HepG2 (cell line): ENCODE results near the gene KAZN.

Experiments used
- ARID2 ChIP-seq: sonication (generic); formaldehyde crosslinking; IDR thresholded peaks from 2 replicates; pipeline ENCODE4 v1.8.1; 2022; ENCODE audit warnings: mild to moderate bottlenecking, missing genetic modification reagents, borderline replicate concordance
- CC2D1A ChIP-seq: sonication (generic); formaldehyde crosslinking; IDR thresholded peaks from 2 replicates; pipeline ENCODE4 v1.8.1; 2023; ENCODE audit warnings: mild to moderate bottlenecking, missing genetic modification reagents
- CREB1 ChIP-seq, 2 experiments: fragments of 450-650 bp in 1 of 2; IDR thresholded peaks; 2 replicates each; pipeline ENCODE4 v1.6.1; 2016 to 2017; ENCODE audit warnings: control low read depth in 1 of 2, mild to moderate bottlenecking in 1 of 2, missing compliant biosample characterization in 1 of 2, missing genetic modification characterization in 1 of 2
- ISX ChIP-seq: sonication (generic); formaldehyde crosslinking; conservative IDR thresholded peaks from 2 replicates; pipeline ENCODE4 v1.5.0; 2020; ENCODE audit warnings: missing genetic modification reagents
- MBD4 ChIP-seq: IDR thresholded peaks from 2 replicates; pipeline ENCODE4 v1.6.1; 2012; ENCODE audit warnings: low read length, inconsistent platforms, borderline replicate concordance
- TBL1XR1 ChIP-seq: fragments of 150-350 bp; IDR thresholded peaks from 2 replicates; pipeline ENCODE4 v1.6.1; 2014; ENCODE audit warnings: borderline replicate concordance, low read length; ENCODE audit not compliant: partially characterized antibody
- U2AF2 ChIP-seq: fragments of 200-400 bp; formaldehyde crosslinking; IDR thresholded peaks from 2 replicates; pipeline ENCODE4 v1.6.1; 2017; ENCODE audit warnings: low read depth, mild to moderate bottlenecking, low read length
- ZNF75D ChIP-seq: sonication (generic); formaldehyde crosslinking; IDR thresholded peaks from 2 replicates; pipeline ENCODE4 v1.8.1; 2023; ENCODE audit warnings: missing genetic modification reagents, mild to moderate bottlenecking, borderline replicate concordance
- ZSCAN30 ChIP-seq: sonication (generic); formaldehyde crosslinking; IDR thresholded peaks from 2 replicates; pipeline ENCODE4 v1.5.0; 2020; ENCODE audit warnings: mild to moderate bottlenecking, missing genetic modification reagents
- TF ChIP-seq, protein P1 (sequence below): sonication (generic); formaldehyde crosslinking; IDR thresholded peaks from 2 replicates; pipeline ENCODE4 v1.9.0; 2021; ENCODE audit warnings: missing genetic modification reagents, mild to moderate bottlenecking, borderline replicate concordance
- TF ChIP-seq, protein P2 (sequence below): sonication (generic); formaldehyde crosslinking; IDR thresholded peaks from 2 replicates; pipeline ENCODE4 v1.5.0; 2020; ENCODE audit warnings: mild to moderate bottlenecking, missing genetic modification reagents, moderate library complexity

DNA sequence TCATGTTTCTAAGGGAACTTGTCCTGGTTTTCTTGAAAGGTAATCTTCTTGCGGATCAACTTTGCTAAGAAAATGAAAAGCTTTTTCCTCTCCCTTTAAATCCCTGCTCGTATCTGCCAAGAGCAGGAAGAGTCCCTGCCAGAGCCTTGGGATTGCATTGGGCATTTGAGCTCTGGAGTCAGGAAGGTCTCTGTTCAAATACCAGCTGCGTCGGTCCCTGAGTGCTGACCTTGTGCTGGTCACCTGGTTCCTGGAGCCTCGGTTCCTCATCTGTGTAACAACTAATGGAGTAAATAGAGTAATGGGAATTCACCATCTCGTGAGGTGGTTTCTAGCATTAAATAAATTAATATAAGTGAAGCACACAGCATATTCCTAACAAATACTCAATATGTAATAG, 280.5 kb downstream of the KAZN start:
- TF ChIP-seq, protein P1, sequence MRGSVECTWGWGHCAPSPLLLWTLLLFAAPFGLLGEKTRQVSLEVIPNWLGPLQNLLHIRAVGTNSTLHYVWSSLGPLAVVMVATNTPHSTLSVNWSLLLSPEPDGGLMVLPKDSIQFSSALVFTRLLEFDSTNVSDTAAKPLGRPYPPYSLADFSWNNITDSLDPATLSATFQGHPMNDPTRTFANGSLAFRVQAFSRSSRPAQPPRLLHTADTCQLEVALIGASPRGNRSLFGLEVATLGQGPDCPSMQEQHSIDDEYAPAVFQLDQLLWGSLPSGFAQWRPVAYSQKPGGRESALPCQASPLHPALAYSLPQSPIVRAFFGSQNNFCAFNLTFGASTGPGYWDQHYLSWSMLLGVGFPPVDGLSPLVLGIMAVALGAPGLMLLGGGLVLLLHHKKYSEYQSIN: no peak
- no peak for TF ChIP-seq ISX
- TF ChIP-seq, protein P2, sequence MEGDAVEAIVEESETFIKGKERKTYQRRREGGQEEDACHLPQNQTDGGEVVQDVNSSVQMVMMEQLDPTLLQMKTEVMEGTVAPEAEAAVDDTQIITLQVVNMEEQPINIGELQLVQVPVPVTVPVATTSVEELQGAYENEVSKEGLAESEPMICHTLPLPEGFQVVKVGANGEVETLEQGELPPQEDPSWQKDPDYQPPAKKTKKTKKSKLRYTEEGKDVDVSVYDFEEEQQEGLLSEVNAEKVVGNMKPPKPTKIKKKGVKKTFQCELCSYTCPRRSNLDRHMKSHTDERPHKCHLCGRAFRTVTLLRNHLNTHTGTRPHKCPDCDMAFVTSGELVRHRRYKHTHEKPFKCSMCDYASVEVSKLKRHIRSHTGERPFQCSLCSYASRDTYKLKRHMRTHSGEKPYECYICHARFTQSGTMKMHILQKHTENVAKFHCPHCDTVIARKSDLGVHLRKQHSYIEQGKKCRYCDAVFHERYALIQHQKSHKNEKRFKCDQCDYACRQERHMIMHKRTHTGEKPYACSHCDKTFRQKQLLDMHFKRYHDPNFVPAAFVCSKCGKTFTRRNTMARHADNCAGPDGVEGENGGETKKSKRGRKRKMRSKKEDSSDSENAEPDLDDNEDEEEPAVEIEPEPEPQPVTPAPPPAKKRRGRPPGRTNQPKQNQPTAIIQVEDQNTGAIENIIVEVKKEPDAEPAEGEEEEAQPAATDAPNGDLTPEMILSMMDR (CRISPR knock-in tag): no peak
- TF ChIP-seq ARID2 (CRISPR knock-in tag): no peak
- TF ChIP-seq U2AF2: no peak
- TF ChIP-seq CREB1 (IDR thresholded peaks at IDR 0.05): no peak
- TF ChIP-seq CREB1 (CRISPR knock-in tag; IDR thresholded peaks at IDR 0.05): no peak
- no peak for TF ChIP-seq TBL1XR1
- TF ChIP-seq MBD4: no peak
- no peak for TF ChIP-seq ZNF75D
- no peak for TF ChIP-seq CC2D1A (CRISPR knock-in tag)
- no peak for TF ChIP-seq ZSCAN30 (CRISPR knock-in tag)
